HG02610 (cell line): ENCODE measurements around the gene C14orf132.
"Not testable (repeated sequence)": the region's sequence is repeated elsewhere in the genome, so short reads cannot be mapped to it uniquely, and the experiment has no call there.

Experiments
- ATAC-seq: cut with Tn5 transposase; IDR thresholded peaks from one replicate; pipeline ENCODE4 v1.9.1; 2021; ENCODE audit warnings: mild to moderate bottlenecking, moderate library complexity; ENCODE audit not compliant: unreplicated experiment

C14orf132 gene

GRCh38 chr14:96058576-96059200, 19.5 kb downstream of the C14orf132 start:
- ATAC-seq: no peak

DNA sequence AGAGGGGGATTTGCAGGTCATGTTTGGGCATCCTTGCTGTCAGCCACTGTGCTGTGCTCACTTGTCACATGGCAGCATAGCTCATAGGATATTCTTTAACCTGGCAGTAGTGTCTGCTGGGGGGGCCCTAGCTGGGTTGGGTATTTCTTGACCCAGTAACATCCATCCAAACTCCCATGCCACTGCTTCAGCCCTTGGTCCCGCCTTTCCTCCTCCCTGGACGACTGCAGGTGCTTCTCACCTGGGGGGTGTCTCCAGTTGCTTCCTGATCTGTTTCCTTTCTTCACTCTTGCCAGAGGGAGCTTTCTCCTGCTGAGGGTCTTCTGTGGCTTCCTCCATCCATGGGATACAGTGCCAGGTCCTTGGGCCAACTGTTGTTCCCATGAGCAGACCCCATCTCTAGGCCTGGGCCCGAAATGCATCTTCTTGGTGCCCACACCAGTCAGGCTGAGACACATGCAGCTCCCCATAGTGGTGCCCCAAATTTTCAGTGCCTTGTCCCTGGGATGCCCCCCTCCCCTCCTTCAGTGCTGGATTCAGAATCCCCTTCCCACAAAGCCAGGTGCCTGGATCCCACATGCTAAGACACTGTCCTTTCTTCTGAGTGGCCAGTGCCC, 20.5 kb downstream of the C14orf132 start:
- no peak for ATAC-seq

- ATAC-seq: no peak
Measured at GRCh38 chr14:96060186-96060933, 21.2 kb downstream of the C14orf132 start.

DNA sequence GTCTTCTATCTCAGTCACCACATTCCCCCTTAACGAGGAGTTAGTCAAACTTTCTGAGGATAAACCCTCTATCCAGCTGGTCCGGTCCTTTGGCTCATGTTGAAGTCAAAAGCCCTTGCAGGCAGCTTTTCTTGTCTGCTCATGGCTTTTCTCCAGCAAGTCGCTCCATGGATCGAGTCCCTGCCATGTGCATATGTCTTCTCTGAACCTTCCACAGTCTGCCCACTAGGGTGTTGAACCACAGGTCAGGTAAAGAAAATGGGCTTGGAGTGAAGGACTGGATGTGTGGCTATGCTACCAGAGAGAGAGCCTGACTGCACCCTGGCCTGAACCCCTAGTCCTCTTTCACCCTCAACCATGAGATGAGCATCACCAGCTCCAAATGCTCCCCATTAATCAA, 22.8 kb downstream of the C14orf132 start:
- no peak for ATAC-seq

- ATAC-seq: no peak
Measured at GRCh38 chr14:96062506-96062905, 23.3 kb downstream of the C14orf132 start.

DNA sequence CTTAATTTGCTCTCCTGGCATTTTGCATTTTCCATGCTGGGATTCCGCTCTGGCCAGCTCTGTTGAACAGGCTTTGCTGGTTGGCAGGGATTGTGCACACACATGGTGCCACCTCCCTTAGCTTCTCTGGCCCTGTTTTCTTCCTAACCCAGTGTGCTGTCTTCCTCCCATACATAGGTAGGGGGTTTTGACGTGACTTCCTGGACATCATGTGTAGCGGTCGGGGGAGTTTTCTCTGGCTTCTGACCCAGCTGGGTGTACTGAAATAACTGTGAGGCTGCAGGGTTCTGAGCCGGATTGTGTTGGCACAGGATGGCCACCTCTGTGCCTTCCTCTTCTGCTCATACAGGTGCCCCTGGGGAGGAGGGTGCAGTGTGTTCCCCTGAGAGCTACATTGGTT, 25.7 kb downstream of the C14orf132 start:
- ATAC-seq: no peak

DNA sequence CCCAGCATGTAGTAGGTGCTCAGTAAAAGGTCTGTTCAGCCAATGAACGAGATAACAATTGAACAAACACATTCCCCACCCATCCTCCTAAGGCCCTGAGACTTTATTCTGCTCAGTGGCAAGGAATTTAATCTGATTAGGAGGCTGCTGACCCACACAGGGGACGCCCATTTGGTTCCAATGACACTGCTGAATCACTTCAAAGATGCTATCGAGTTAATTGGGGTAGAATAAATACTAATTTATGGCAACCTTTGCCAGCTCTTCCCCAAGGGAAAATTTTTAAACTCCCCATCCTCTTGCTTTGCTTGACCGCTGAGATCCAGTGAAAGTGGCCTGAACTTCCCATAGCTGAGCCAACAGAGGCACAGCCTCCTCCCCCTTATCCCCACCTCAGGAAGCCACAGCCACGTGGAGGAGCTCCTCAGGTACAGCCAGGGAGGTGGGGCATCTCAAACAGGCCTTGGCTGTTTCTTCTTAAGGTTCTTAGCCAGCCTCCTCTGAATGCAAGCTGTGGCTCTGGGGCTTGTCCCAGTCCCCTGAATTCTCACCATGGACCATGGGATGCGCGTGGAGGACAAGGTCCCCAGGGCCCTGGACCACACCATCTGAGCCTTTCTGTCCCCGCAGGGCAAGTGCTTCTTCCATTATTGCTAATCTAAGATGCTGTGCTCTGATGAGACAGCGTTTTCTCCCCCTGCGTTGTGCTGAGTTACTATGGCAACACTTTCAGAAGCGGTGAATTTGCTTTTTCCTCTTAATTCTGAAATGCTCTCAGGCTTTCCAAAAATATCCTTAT, 26.7 kb downstream of the C14orf132 start:
- ATAC-seq: no peak

DNA sequence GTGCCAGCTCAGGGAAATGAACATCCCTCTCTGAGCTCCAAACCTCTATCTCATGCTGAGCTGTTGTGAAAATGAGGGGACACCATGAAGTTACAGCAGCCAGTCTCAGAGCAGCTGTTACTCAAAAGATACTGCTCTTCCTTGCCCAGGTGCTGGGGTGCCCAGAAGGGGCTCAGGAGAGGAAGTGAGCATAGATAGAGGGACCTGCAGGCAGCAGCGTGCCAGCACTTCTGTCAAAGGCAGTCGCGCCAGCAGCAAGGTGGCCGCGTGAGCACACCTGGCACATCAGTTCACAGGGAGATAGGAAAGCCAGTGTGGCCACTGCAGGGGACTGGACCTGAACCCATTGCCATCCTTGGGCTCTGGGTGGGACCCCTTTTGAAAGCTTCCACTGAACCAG, 27.8 kb downstream of the C14orf132 start:
- no peak for ATAC-seq

GRCh38 chr14:96067985-96068930, 29.1 kb downstream of the C14orf132 start:
- ATAC-seq: no peak

DNA sequence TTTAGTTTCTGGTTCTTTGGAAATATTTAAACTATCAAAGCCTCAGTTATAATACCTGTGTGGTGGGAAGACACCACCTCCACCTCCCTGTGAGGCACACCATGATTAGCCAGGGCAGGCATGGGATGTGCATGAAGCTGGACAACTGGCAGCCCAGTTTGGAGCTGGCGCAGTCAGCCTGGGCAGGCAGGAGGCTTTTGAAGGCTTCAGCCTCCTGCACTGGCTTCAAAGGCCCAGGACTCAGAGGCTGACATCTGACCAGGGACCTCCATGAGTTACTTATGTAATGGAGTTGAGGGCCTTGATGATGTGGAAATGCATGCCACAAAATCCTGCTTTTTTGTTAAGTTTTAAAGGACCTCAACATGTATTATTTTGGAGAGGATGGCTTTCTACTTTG, 30.3 kb downstream of the C14orf132 start:
- ATAC-seq: no peak

- ATAC-seq: no peak
Measured at GRCh38 chr14:96071561-96071960, 32.4 kb downstream of the C14orf132 start.

- no peak for ATAC-seq
Measured at GRCh38 chr14:96072076-96072475, 32.9 kb downstream of the C14orf132 start.

- no peak for ATAC-seq
Measured at GRCh38 chr14:96072746-96073145, 33.6 kb downstream of the C14orf132 start.

GRCh38 chr14:96073260-96074039, 34.3 kb downstream of the C14orf132 start:
- not testable (repeated sequence) for ATAC-seq

DNA sequence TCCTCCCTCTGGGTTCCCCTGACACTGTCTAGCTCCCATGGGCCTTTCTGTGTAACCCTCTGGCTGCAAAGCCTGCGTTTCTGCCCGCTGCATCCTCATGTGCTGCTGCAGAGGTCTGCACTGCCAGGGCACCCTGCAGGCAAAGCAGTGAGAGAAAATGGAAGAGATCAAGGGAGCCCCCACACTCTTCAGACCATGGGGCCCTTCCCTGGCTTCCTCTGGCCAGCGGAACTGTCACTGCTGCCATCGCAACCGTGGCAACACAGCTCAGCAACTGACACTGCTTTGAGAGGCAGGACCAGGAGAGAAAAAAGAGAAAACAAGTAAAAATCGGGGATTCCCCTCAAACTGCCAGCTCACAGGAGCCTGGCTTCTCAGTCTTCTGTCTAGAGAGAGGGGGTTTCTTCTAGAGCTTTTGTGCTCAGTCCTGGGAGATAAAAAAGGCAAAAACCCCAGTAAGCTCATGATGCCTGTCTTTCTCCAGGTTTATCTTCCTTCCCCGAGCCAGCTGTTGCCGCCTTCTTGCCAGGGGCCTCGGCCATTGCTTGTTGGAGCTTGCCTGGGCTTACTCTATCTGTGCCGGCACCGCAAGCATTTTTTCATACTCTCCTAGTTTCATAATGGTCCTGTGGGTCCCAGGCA, 38.9 kb downstream of the C14orf132 start:
- no peak for ATAC-seq

GRCh38 chr14:96078625-96079016, 39.5 kb downstream of the C14orf132 start:
- ATAC-seq: no peak

GRCh38 chr14:96079066-96079465, 39.9 kb downstream of the C14orf132 start:
- ATAC-seq: no peak

GRCh38 chr14:96080571-96080970, 41.4 kb downstream of the C14orf132 start:
- ATAC-seq: no peak

- ATAC-seq: no peak
Measured at GRCh38 chr14:96081224-96081623, 42.1 kb downstream of the C14orf132 start.
